Fibroblast of pulmonary artery (primary cell): ENCODE data around the gene STK24.
"Not testable (repeated sequence)": the region's sequence is repeated elsewhere in the genome, so short reads cannot be mapped to it uniquely, and the experiment has no call there.

Source experiments
- DNase-seq: peaks from one replicate; pipeline ENCODE4 v3.0.0-alpha.2; 2010; ENCODE audit warnings: low read depth
- H3K4me3 ChIP-seq: replicated peaks from 2 replicates; pipeline ENCODE4 v1.5.1; 2011; ENCODE audit warnings: low read depth, mild to moderate bottlenecking, control low read depth, low read length, moderate library complexity
- TF ChIP-seq, protein P1 (sequence below): IDR thresholded peaks from 2 replicates; pipeline ENCODE4 v1.5.1; 2011; ENCODE audit warnings: mild to moderate bottlenecking, control low read depth, low read length, inconsistent platforms; ENCODE audit errors: missing control alignments

The STK24 gene

DNA sequence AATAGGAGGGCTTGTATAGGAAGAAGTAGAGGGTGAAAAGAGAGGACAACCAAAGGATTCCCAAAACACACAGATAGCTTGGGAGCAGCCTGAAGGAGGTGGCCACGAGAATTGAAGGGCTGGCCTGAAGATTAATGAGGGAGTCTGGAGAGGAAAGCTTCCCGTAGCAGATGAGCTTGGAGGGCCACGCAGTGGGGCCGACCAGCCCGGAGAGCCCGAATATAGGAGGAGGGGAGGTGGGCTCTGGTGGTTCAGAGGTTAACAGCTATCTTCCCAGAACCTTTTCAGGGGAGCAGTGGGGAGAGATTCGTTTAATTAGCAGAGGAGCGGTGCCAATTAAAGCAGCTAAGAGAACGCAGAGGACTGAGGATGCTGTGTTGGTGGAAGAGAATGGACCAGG is 154.9 kb downstream of the STK24 start:
- H3K4me3 ChIP-seq: no peak overlapping the region
- no peak for DNase-seq
- TF ChIP-seq, protein P1, sequence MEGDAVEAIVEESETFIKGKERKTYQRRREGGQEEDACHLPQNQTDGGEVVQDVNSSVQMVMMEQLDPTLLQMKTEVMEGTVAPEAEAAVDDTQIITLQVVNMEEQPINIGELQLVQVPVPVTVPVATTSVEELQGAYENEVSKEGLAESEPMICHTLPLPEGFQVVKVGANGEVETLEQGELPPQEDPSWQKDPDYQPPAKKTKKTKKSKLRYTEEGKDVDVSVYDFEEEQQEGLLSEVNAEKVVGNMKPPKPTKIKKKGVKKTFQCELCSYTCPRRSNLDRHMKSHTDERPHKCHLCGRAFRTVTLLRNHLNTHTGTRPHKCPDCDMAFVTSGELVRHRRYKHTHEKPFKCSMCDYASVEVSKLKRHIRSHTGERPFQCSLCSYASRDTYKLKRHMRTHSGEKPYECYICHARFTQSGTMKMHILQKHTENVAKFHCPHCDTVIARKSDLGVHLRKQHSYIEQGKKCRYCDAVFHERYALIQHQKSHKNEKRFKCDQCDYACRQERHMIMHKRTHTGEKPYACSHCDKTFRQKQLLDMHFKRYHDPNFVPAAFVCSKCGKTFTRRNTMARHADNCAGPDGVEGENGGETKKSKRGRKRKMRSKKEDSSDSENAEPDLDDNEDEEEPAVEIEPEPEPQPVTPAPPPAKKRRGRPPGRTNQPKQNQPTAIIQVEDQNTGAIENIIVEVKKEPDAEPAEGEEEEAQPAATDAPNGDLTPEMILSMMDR: no peak

DNA sequence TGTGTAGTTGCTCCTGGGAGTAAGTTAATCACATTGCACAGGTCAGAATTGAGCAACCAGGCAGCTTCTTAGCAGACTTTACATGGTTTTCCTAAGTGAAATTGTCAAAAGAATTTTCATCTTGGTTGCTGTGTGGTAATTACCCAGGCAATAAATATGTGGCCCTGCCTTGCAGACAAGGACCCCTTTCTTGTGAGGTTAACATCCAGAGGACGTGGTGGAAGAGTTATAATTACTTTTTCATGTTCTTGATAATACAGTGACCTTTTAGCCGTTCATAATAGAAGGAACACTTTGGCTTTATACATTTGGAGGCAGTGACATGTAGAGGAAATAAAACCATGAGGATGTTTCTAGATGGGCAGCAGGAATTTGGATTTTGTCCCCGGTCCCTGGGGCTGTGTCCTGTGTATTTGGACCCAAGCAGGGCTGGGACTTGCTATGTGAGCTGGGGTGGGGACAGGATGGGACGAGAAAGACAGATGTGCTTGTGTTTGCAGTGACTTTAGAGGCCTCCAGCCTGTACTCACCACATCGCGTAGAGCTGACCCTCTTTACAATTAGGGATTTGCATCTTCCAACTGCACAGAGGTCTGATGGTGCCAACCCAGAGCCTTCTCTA is 156.2 kb downstream of the STK24 start:
- H3K4me3 ChIP-seq: no peak overlapping the region
- TF ChIP-seq, protein P1: no peak
- DNase-seq: no peak

DNA sequence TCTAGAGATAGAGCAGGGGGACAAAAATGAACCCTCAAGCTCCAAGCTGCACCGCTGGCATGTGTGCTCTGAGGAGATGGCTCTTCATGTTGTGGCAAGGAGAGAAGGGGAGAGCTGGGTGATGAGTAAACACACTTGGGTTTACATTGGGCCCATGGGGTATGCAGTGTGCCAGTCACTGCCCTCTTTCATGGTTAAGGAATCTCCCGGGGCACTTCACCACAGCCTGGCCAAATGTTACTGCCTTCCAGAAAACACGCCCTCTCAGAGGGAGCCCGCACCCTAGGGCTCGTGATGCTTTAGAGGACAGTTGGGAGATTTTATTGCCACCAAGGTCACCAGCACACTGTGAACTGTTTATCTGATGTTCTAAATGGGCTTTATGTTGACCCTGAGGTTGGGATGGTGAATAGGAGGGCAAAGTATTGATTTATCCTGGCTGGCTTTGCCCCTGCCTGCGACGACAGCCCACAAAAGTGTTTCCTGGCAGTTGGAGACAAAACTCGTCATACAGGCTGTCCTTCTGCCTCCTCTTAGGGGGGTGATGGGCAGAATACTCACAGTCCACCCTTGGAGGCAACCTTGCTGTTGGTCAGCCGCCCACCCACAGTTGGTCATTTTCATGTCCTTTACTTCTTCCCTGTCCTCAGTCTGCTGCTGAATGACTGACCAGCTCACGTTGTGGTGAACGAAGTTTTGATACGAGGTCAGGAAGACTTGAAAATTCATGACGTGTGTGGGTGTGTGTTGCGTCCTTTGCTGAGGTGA is 156.9 kb downstream of the STK24 start:
- no peak overlapping the region for H3K4me3 ChIP-seq
- TF ChIP-seq, protein P1: no peak
- no peak for DNase-seq

DNA sequence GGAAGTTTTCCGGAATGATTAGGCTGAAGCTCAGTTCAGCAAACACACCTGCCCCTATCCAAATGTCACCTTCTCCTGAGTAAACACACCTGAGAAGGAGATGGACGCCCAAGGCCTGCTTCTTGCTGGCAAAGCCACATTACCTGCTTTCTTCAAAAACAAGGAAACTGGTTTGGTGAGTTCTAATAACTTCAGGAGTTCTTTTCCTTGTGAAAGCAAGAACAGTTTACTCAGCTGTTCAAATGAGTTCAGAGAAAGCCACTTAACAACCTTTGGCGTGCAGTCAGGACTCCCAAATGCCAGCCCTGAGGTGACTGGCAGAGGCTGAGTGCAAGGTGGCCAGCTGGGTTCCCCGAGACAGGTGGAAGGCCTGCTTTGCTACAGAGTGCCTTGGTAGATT is 160.5 kb downstream of the STK24 start:
- DNase-seq: no peak

DNA sequence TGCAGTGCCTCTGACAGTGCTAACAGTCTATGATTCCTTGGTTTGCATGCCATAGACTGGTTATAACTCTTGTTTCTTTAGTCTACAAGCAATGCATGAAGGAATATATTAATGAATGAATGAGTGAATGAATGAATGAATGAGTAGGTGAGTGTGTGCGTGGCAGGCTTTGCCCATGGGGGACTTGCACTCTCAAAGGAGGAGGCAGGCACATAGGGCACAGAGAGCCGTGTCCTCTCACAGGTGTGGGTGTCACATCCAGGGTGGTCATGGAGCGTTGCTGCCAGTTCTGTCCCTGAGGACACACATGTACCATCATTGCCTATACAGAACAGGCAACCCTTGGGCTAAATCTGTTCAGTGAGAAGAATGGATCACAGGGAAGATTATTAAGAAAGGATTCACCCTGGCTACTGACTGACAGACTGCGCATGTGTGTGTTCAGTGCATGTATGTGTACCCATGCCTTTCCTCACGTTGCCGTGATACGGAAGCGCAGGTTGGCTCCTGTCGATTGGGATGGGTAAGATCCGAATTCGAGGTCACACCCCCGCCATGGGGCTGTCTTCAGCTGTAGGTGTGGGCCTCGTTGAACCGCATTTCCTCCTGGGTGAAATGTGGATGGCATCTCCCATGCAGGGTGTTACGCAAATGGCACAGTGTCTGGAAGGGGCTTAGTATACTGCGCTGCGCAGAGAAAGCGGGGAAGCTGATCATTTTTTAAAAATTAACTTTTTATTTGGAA is 161.4 kb downstream of the STK24 start:
- TF ChIP-seq, protein P1: no peak
- DNase-seq: no peak
- H3K4me3 ChIP-seq: no peak overlapping the region

More for the DNA sequence above, 160.5 kb downstream of the STK24 start:
- no peak overlapping the region for H3K4me3 ChIP-seq
- TF ChIP-seq, protein P1: no peak

DNA sequence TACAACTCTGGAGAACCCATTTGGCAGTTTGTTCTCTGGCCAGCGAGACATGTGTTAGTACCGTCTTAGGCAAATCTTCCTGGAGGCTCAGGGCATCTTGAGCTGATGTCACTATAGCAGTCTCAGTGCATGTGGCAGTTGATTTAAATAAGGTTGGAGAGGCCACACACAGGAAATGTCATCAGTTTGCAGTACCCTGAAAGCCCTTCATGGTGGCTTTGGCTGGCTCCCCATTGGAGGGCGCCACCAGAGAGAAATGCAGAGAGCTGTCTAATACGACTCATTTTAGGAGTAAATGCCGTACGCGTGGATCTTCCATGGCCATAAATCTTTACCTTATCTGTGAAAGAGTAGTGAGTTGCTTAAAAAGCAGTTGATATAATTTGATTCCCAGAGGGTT is 163.1 kb downstream of the STK24 start:
- no peak overlapping the region for H3K4me3 ChIP-seq
- DNase-seq: no peak
- TF ChIP-seq, protein P1: no peak

DNA sequence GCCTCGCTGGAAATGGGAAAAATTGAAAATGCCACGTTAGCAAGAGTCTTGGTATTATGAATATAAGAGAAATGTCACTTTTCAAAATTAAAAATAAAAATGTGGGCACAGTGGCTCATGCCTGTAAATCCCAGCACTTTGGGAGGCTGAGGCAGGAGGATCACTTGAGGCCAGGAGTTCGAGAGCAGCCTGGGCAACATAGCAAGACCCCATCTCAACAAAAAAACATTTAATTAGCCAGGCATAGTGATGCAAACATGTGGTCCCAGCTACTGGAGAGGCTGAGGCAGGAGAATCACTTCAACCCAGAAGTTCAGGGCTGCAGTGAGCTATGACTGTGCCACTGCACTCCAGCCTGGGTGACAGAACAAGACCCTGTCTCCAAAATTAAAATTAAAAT is 163.6 kb downstream of the STK24 start:
- H3K4me3 ChIP-seq, DNase-seq: not testable (repeated sequence)
